H1 (cell line): ENCODE data around the gene COBLL1. TPM values are rescaled to one million over a fixed set of nuclear protein-coding genes. Genes with fewer than 3 reads are reported as not detected.

ENCODE experiments used
- CTCF ChIA-PET: fragments of 300-600 bp; sonication (Branson Sonifier 250); formaldehyde crosslinking; loops from one replicate; lab custom pipeline; 2021; ENCODE audit not compliant: partially characterized antibody; lab: Charles Lee
- POLR2A ChIA-PET: fragments of 300-600 bp; sonication (Branson Sonifier 250); formaldehyde crosslinking; loops from one replicate; lab custom pipeline; 2021; ENCODE audit warnings: inconsistent platforms; ENCODE audit not compliant: partially characterized antibody; lab: Charles Lee
- DNase-seq, 2 experiments: peaks; one replicate each; pipeline versions ENCODE4 v3.0.0 to v3.0.0-alpha.2; 2010 to 2022; ENCODE audit warnings: low spot score in 2 of 2, low read depth in 1 of 2, mixed read lengths in 1 of 2
- FAIRE-seq: peaks from 2 replicates; lab custom pipeline; 2011; peaks lifted over from hg19 to GRCh38; lab: Jason Lieb, UNC
- H2AFZ ChIP-seq: 2 replicates; pipeline ENCODE4 v1.8.1; 2012; ENCODE audit warnings: low read length, inconsistent platforms
- H2AK5ac ChIP-seq: 2 replicates; pipeline ENCODE4 v1.6.1; 2013; ENCODE audit warnings: low read depth, low read length
- H2BK120ac ChIP-seq: replicated peaks from 2 replicates; pipeline ENCODE3; 2013; ENCODE audit warnings: low read depth, low read length, inconsistent platforms
- H2BK12ac ChIP-seq: 2 replicates; pipeline ENCODE4 v1.6.1; 2013; ENCODE audit warnings: low read depth, low read length
- H2BK15ac ChIP-seq: 2 replicates; pipeline ENCODE4 v1.6.1; 2013; ENCODE audit warnings: low read length
- H2BK20ac ChIP-seq: 2 replicates; pipeline ENCODE4 v1.6.1; 2013; ENCODE audit warnings: low read length
- H2BK5ac ChIP-seq: 2 replicates; pipeline ENCODE4 v1.6.1; 2013; ENCODE audit warnings: low read depth, low read length
- H3K14ac ChIP-seq: 2 replicates; pipeline ENCODE4 v1.6.1; 2013; ENCODE audit warnings: inconsistent platforms; ENCODE audit not compliant: insufficient read length
- H3K18ac ChIP-seq: 2 replicates; pipeline ENCODE4 v1.6.1; 2013; ENCODE audit warnings: low read length; ENCODE audit errors: extremely low read depth
- H3K23ac ChIP-seq: 2 replicates; pipeline ENCODE4 v1.6.1; 2013; ENCODE audit warnings: inconsistent platforms; ENCODE audit not compliant: insufficient read length
- H3K23me2 ChIP-seq: 2 replicates; pipeline ENCODE4 v1.6.1; 2013; ENCODE audit warnings: low read depth, low read length
- H3K27ac ChIP-seq: 2 replicates; pipeline ENCODE4 v1.6.1; 2011; ENCODE audit warnings: low read depth, low read length, inconsistent platforms
- H3K27me3 ChIP-seq, 4 experiments: replicated peaks in 1 of 4; 1 replicate in 1 of 4; 2 replicates in 3 of 4; pipeline versions ENCODE4 v1.6.1 to v1.8.1; 2011 to 2013; ENCODE audit warnings: low read length in 3 of 4, mild to moderate bottlenecking in 3 of 4, inconsistent platforms in 2 of 4, mixed read lengths in 2 of 4, moderate library complexity in 1 of 4; ENCODE audit not compliant: control insufficient read depth in 3 of 4, insufficient read depth in 3 of 4; ENCODE audit errors: extremely low read depth in 1 of 4
- H3K36me3 ChIP-seq, 4 experiments: 2 replicates each; pipeline versions ENCODE4 v1.6.1 to v1.8.1; 2011 to 2013; ENCODE audit warnings: mild to moderate bottlenecking in 4 of 4, low read length in 3 of 4, moderate library complexity in 2 of 4, control low read depth in 1 of 4, inconsistent platforms in 1 of 4; ENCODE audit not compliant: insufficient read depth in 4 of 4, control insufficient read depth in 2 of 4
- H3K4ac ChIP-seq: replicated peaks from 2 replicates; pipeline ENCODE3; 2013; ENCODE audit warnings: low read length, low read depth, mixed read lengths, inconsistent platforms; ENCODE audit not compliant: insufficient read length
- H3K4me1 ChIP-seq, 4 experiments: replicated peaks in 1 of 4; 1 replicate in 1 of 4; 2 replicates in 3 of 4; pipeline versions ENCODE4 v1.6.1 to v1.8.1; 2011 to 2013; ENCODE audit warnings: low read length in 3 of 4, inconsistent platforms in 2 of 4, mixed read lengths in 1 of 4; ENCODE audit not compliant: insufficient read depth in 4 of 4, control insufficient read depth in 3 of 4
- H3K4me2 ChIP-seq, 2 experiments: 2 replicates each; pipeline versions ENCODE4 v1.6.1 to v1.8.1; 2011 to 2013; ENCODE audit warnings: low read depth in 2 of 2, low read length in 2 of 2, control low read depth in 1 of 2, inconsistent platforms in 1 of 2, mild to moderate bottlenecking in 1 of 2; ENCODE audit not compliant: insufficient read depth in 1 of 2
- H3K4me3 ChIP-seq, 4 experiments: fragments of 200-600, 300-600 bp in 1 of 4; sonication (generic), shearing (Covaris generic), sonication (Bioruptor Twin) in 1 of 4; 2 replicates each; pipeline versions ENCODE4 v1.5.1 to v1.8.1; 2011 to 2016; ENCODE audit warnings: low read length in 4 of 4, low read depth in 3 of 4, control low read depth in 2 of 4, inconsistent platforms in 2 of 4, mild to moderate bottlenecking in 2 of 4, mixed read lengths in 1 of 4, moderate library complexity in 1 of 4; ENCODE audit not compliant: insufficient read depth in 2 of 4; ENCODE audit errors: extremely low read depth in 1 of 4
- H3K56ac ChIP-seq: replicated peaks from 2 replicates; pipeline ENCODE3; 2013; ENCODE audit warnings: low read depth, mild to moderate bottlenecking, mixed read lengths, low read length, inconsistent platforms; ENCODE audit not compliant: insufficient read length
- H3K79me1 ChIP-seq: 2 replicates; pipeline ENCODE4 v1.6.1; 2013; ENCODE audit warnings: low read depth, low read length, control low read depth
- H3K79me2 ChIP-seq, 2 experiments: 2 replicates each; pipeline versions ENCODE4 v1.6.1 to v1.8.1; 2012 to 2013; ENCODE audit warnings: low read length in 2 of 2, mild to moderate bottlenecking in 2 of 2, inconsistent platforms in 1 of 2; ENCODE audit not compliant: insufficient read depth in 2 of 2, control insufficient read depth in 1 of 2
- H3K9ac ChIP-seq, 4 experiments: replicated peaks in 1 of 4; 1 replicate in 1 of 4; 2 replicates in 3 of 4; pipeline versions ENCODE4 v1.6.1 to v1.8.1; 2011 to 2013; ENCODE audit warnings: low read depth in 3 of 4, low read length in 3 of 4, control low read depth in 2 of 4, mild to moderate bottlenecking in 2 of 4, moderate library complexity in 2 of 4, inconsistent platforms in 1 of 4; ENCODE audit errors: extremely low read depth in 1 of 4
- H3K9me3 ChIP-seq, 2 experiments: 2 replicates each; pipeline versions ENCODE4 v1.6.1 to v1.8.1; 2012 to 2013; ENCODE audit warnings: mild to moderate bottlenecking in 2 of 2, moderate library complexity in 2 of 2, control low read depth in 1 of 2, inconsistent platforms in 1 of 2, low read depth in 1 of 2, low read length in 1 of 2, mixed read lengths in 1 of 2; ENCODE audit not compliant: insufficient read depth in 2 of 2
- H4K20me1 ChIP-seq, 2 experiments: replicated peaks in 1 of 2; 2 replicates each; pipeline versions ENCODE3 to v1.8.1; 2011 to 2013; ENCODE audit warnings: inconsistent platforms in 2 of 2, low read length in 2 of 2, mild to moderate bottlenecking in 1 of 2; ENCODE audit not compliant: insufficient read depth in 2 of 2, control insufficient read depth in 1 of 2
- H4K5ac ChIP-seq: 2 replicates; pipeline ENCODE4 v1.6.1; 2013; ENCODE audit warnings: low read length, low read depth, mixed read lengths, inconsistent platforms; ENCODE audit not compliant: insufficient read length
- H4K8ac ChIP-seq: 2 replicates; pipeline ENCODE4 v1.8.0; 2013; ENCODE audit warnings: mild to moderate bottlenecking, moderate library complexity, low read length, inconsistent platforms; ENCODE audit not compliant: insufficient read depth; ENCODE audit errors: extremely low read depth
- H4K91ac ChIP-seq: replicated peaks from 2 replicates; pipeline ENCODE3; 2013; ENCODE audit warnings: low read length, mixed read lengths, inconsistent platforms; ENCODE audit not compliant: insufficient read length
- CBX8 ChIP-seq: fragments of 300-800, 300-1000 bp; sonication (generic); IDR thresholded peaks from 2 replicates; pipeline ENCODE4 v1.7.1; 2016; ENCODE audit warnings: low read depth, low read length, borderline replicate concordance
- POU5F1 ChIP-seq: IDR thresholded peaks from 2 replicates; pipeline ENCODE4 v1.6.1; 2011; ENCODE audit warnings: low read depth, mild to moderate bottlenecking, low read length, moderate library complexity
- SP1 ChIP-seq: IDR thresholded peaks from 2 replicates; pipeline ENCODE4 v1.6.1; 2011; ENCODE audit warnings: low read depth, low read length
- SP2 ChIP-seq: IDR thresholded peaks from 2 replicates; pipeline ENCODE4 v1.6.1; 2012; ENCODE audit warnings: mild to moderate bottlenecking, low read length, inconsistent platforms
- SRF ChIP-seq: IDR thresholded peaks from 2 replicates; pipeline ENCODE4 v1.6.1; 2011; ENCODE audit warnings: mild to moderate bottlenecking, low read depth, low read length, moderate library complexity
- TAF7 ChIP-seq: optimal IDR thresholded peaks from 2 replicates; pipeline ENCODE3; 2011; ENCODE audit warnings: low read depth, mild to moderate bottlenecking, inconsistent platforms, low read length, moderate library complexity, borderline replicate concordance
- TCF12 ChIP-seq: IDR thresholded peaks from 2 replicates; pipeline ENCODE4 v1.6.1; 2011; ENCODE audit warnings: low read depth, mild to moderate bottlenecking, low read length
- polyA plus RNA-seq, 7 experiments: library from polyadenylated mRNA; depleted of rRNA in 3 of 7; stranded (reverse) in 5 of 7; unstranded in 2 of 7; fragments of >200 nt in 5 of 7; fragments of 200-250 nt in 2 of 7; gene quantifications; 1 replicate in 5 of 7; 2 replicates in 1 of 7; 4 replicates in 1 of 7; pipeline versions ENCODE4 v1.2.1 to v1.2.3, GENCODE V29; 2011 to 2013; ENCODE audit warnings: missing spikeins in 2 of 7, mixed read lengths in 2 of 7
- total RNA-seq: library from RNA; stranded (reverse); fragmentation: NEBNext Ultra II Directional; extraction: Animal tissue kit (Norgen Biotek cat#: 25700); gene quantifications from 2 replicates; pipeline ENCODE4 v1.2.1, GENCODE V29; 2021

Gene COBLL1
- total and polyA plus RNA-seq, 2 of the 8 experiments (the other 6 are each of a cell fraction or from before 2014, with no cell fraction given), result 2.2 to 6.2 TPM

GRCh38 chr2:164835302-164835701 lies 6.3 kb downstream of the COBLL1 start:
- H3K4me3 ChIP-seq, result no peak overlapping the region
- H4K20me1 ChIP-seq, result peaks cover 0 to 2% of the 10 kb centered on the region in 2 experiments
- no peak overlapping the region for H3K14ac ChIP-seq
- H3K79me2 ChIP-seq, result no peaks in the 10 kb centered on the region
- H4K8ac ChIP-seq, result no peak overlapping the region
- no peak overlapping the region for H3K56ac ChIP-seq
- no peaks in the 10 kb centered on the region for H3K23me2 ChIP-seq
- FAIRE-seq (no peak), DNase-seq (no peak)
- H4K5ac ChIP-seq, result no peak overlapping the region
- H4K91ac ChIP-seq, result no peak overlapping the region
- peaks cover 0 to 6% (median 0%) of the 10 kb centered on the region in 4 experiments; a peak in 1 of 7 replicates for H3K27me3 ChIP-seq
- no peaks in the 10 kb centered on the region for H3K36me3 ChIP-seq
- H3K4me1 ChIP-seq, result peaks cover 0 to 3% (median 0%) of the 10 kb centered on the region in 4 experiments; a peak in 1 of 7 replicates
- H3K4me2 ChIP-seq, result no peak overlapping the region
- ChIA-PET POLR2A (no interaction called here), CTCF (no interaction called here)
- no peaks in the 10 kb centered on the region for H3K79me1 ChIP-seq
- no peak overlapping the region for H2BK120ac ChIP-seq
- H3K9me3 ChIP-seq, result no peaks in the 10 kb centered on the region
- no peak overlapping the region for H2BK20ac ChIP-seq
- H2BK15ac ChIP-seq, result no peak overlapping the region
- no peak overlapping the region for H3K18ac ChIP-seq
- H3K9ac ChIP-seq, result no peak overlapping the region
- H3K4ac ChIP-seq, result no peak overlapping the region
- H3K23ac ChIP-seq, result no peak overlapping the region
- H2AFZ ChIP-seq, result no peak overlapping the region
- H3K27ac ChIP-seq, result no peak overlapping the region
- H2BK12ac ChIP-seq, result no peak overlapping the region
- H2BK5ac ChIP-seq, result no peak overlapping the region
- no peak overlapping the region for H2AK5ac ChIP-seq
- TF ChIP-seq SRF (no peak), CBX8 (no peak), SP1 (no peak), TCF12 (no peak), POU5F1 (no peak), TAF7 (no peak), SP2 (no peak)
